Endothelial cell of hepatic sinusoid (primary cell): ENCODE results near the gene TBC1D3D.
"Not testable (repeated sequence)": the region's sequence is repeated elsewhere in the genome, so short reads cannot be mapped to it uniquely, and the experiment has no call there.

Experiments used
- in situ Hi-C: cut with HindIII; loops from 2 replicates; pipeline ENCODE4 v1.10.0; 2017; ENCODE audit warnings: low sequenced_read_pairs

TBC1D3D gene

GRCh38 chr17:38003676-38004075, at the start of gene TBC1D3D:
TSS of gene TBC1D3D (plus strand) at chr17:38003976. CDS start at chr17:38005561, 1,585 bp downstream.
- in situ Hi-C loops: not testable (repeated sequence)

- in situ Hi-C loops: not testable (repeated sequence)
These were observed 14.8 kb upstream of the TBC1D3D start, which contains the start of gene TBC1D3L for GRCh38 chr17:37988960-37989359. TSS of gene TBC1D3L (minus strand) at chr17:37989060. CDS start at chr17:37987520, 1,540 bp downstream.
